HG03175 (cell line): ENCODE results near the gene MED20.
"Not testable (repeated sequence)": the region's sequence is repeated elsewhere in the genome, so short reads cannot be mapped to it uniquely, and the experiment has no call there.

Experiments
- ATAC-seq: cut with Tn5 transposase; IDR thresholded peaks from one replicate; pipeline ENCODE4 v1.9.1; 2021; ENCODE audit warnings: mild to moderate bottlenecking, moderate library complexity; ENCODE audit not compliant: unreplicated experiment

MED20 gene

GRCh38 chr6:41920921-41921711, at the start of gene MED20, which contains the start of gene BYSL:
Gene MED20 (minus strand): TSS chr6:41921139. CDS start chr6:41921018, 121 bp downstream.
Gene BYSL (plus strand): TSS chr6:41921499. CDS start chr6:41921563, 64 bp downstream.
- peak; percentile 93 for ATAC-seq

GRCh38 chr6:41970436-41970846, 49.5 kb upstream of the MED20 start:
- ATAC-seq, result no peak

GRCh38 chr6:41967312-41968287, 46.7 kb upstream of the MED20 start:
- ATAC-seq, result no peak

GRCh38 chr6:41966961-41967311, 46.0 kb upstream of the MED20 start:
- ATAC-seq, result no peak

- ATAC-seq, result no peak
Observed at GRCh38 chr6:41966214-41966920, 45.4 kb upstream of the MED20 start.

GRCh38 chr6:41965429-41966213, 44.7 kb upstream of the MED20 start:
- no peak for ATAC-seq

- no peak for ATAC-seq
Observed at GRCh38 chr6:41964201-41964887, 43.4 kb upstream of the MED20 start.

- ATAC-seq, result no peak
Observed at GRCh38 chr6:41963371-41963770, 42.4 kb upstream of the MED20 start.

GRCh38 chr6:41960028-41960427, 39.1 kb upstream of the MED20 start:
- ATAC-seq, result no peak

- no peak for ATAC-seq
Observed at GRCh38 chr6:41958022-41958856, 37.3 kb upstream of the MED20 start.

GRCh38 chr6:41957117-41957516, 36.2 kb upstream of the MED20 start:
- ATAC-seq, result no peak

GRCh38 chr6:41955412-41955811, 34.5 kb upstream of the MED20 start:
- no peak for ATAC-seq

- no peak for ATAC-seq
Observed at GRCh38 chr6:41954668-41955067, 33.7 kb upstream of the MED20 start.

- ATAC-seq, result no peak
Observed at GRCh38 chr6:41947581-41948220, 26.8 kb upstream of the MED20 start.

- no peak for ATAC-seq
Observed at GRCh38 chr6:41943456-41943855, 22.5 kb upstream of the MED20 start.

- ATAC-seq, result not testable (repeated sequence)
Observed at GRCh38 chr6:41942882-41943281, 21.9 kb upstream of the MED20 start.

- ATAC-seq, result peak; percentile 15
Observed at GRCh38 chr6:41942067-41942851, 21.3 kb upstream of the MED20 start.
